RWPE2 (cell line): ENCODE measurements around the gene MICU2.

Experiments
- ATAC-seq: fragments of 200-7000 bp; cut with Tn5 transposase; 3 replicates; pipeline ENCODE4 v1.9.1; 2021; ENCODE audit warnings: low read depth
- DNase-seq: peaks from one replicate; pipeline ENCODE4 v3.0.0-alpha.2; 2020; ENCODE audit warnings: low spot score
- H3K27ac ChIP-seq: fragments of 450-650 bp; 2 replicates; pipeline ENCODE4 v1.5.1; 2017; ENCODE audit warnings: mild to moderate bottlenecking; ENCODE audit not compliant: poor library complexity, severe bottlenecking
- H3K27me3 ChIP-seq: fragments of 250-450 bp; sonication (Bioruptor Pico); 2 replicates; pipeline ENCODE4 v1.5.1; 2021; ENCODE audit warnings: mild to moderate bottlenecking, moderate library complexity; ENCODE audit not compliant: insufficient read depth, poor library complexity, severe bottlenecking
- H3K36me3 ChIP-seq: fragments of 250-450 bp; sonication (Bioruptor Pico); 2 replicates; pipeline ENCODE4 v1.5.1; 2020; ENCODE audit warnings: low read depth, mild to moderate bottlenecking, moderate library complexity
- H3K4me1 ChIP-seq: fragments of 250-450 bp; sonication (Bioruptor Pico); 2 replicates; pipeline ENCODE4 v1.5.1; 2021; ENCODE audit warnings: mild to moderate bottlenecking, moderate library complexity; ENCODE audit not compliant: insufficient read depth, poor library complexity, severe bottlenecking
- H3K4me3 ChIP-seq: fragments of 250-450 bp; sonication (Bioruptor Pico); 2 replicates; pipeline ENCODE4 v1.5.1; 2021; ENCODE audit warnings: mild to moderate bottlenecking, moderate library complexity; ENCODE audit not compliant: severe bottlenecking
- H3K9me3 ChIP-seq: fragments of 250-450 bp; sonication (Bioruptor Pico); 2 replicates; pipeline ENCODE4 v1.5.1; 2021; ENCODE audit warnings: mild to moderate bottlenecking, moderate library complexity; ENCODE audit not compliant: severe bottlenecking
- TF ChIP-seq, protein P1 (sequence below): fragments of 450-650 bp; IDR thresholded peaks from one replicate; pipeline ENCODE4 v1.5.1; 2017; ENCODE audit warnings: mild to moderate bottlenecking, moderate library complexity; ENCODE audit not compliant: poor library complexity, severe bottlenecking

The MICU2 gene

DNA sequence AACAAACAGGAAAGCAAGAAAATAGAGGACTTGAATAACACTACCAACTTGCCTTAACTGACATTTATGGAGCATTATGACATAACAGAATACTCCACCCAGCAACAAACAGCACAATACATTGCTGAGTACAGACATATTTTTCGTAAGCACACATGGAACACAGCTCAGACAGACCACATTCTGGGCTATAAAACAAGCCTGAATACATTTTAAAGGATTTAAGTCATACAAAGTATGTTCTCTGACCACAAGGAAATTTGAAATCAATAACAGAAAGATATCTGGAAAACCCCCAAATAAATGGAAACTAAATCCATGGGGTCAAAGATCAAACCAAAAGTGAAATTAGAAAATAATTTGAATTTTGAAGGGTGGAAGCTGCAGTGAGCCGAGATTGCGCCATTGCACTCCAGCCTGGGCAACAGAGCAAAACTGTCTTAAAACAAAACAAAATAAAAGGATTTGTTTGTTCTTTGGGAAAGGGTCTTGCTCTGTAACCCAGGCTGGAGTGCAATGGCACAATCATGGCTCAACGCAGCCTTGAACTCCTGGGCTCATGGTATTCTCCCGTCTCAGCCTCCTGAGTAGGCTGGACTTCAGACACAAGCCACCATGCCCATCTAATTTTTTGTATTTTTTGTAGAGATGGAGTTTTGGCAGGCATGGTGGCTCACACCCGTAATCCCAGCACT lies 150.4 kb downstream of the MICU2 start:
- no peak for DNase-seq
- H3K4me3 ChIP-seq, result no peak overlapping the region

DNA sequence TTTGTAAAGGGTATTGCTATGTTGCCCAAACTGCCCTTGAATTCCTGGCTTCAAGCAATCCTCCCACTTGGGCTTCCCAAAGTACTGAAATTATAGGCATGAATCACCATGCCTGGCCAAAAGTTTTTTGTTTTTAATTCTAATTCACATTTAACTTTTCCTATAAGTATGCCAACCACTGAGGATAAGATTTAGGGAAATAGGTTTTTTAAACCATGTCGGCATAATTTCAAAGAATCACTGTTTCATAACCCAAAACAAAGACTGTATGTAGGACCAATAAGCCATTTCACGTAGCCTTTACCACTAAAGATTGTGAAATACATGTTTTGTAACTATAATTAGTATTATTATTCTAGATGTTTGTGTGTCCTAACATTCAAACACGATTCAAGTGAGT lies 153.0 kb downstream of the MICU2 start:
- Histone ChIP-seq H3K27me3 (no peaks in the 10 kb centered on the region), H3K4me3 (no peak overlapping the region), H3K9me3 (no peaks in the 10 kb centered on the region), H3K36me3 (0 out of 2 replicates have a peak, but pooled peaks cover 9% of the 10 kb centered on the region), H3K4me1 (no peaks in the 10 kb centered on the region), H3K27ac (no peak overlapping the region)
- no peak for DNase-seq
- no peak for ATAC-seq
- TF ChIP-seq, protein P1, sequence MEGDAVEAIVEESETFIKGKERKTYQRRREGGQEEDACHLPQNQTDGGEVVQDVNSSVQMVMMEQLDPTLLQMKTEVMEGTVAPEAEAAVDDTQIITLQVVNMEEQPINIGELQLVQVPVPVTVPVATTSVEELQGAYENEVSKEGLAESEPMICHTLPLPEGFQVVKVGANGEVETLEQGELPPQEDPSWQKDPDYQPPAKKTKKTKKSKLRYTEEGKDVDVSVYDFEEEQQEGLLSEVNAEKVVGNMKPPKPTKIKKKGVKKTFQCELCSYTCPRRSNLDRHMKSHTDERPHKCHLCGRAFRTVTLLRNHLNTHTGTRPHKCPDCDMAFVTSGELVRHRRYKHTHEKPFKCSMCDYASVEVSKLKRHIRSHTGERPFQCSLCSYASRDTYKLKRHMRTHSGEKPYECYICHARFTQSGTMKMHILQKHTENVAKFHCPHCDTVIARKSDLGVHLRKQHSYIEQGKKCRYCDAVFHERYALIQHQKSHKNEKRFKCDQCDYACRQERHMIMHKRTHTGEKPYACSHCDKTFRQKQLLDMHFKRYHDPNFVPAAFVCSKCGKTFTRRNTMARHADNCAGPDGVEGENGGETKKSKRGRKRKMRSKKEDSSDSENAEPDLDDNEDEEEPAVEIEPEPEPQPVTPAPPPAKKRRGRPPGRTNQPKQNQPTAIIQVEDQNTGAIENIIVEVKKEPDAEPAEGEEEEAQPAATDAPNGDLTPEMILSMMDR, result no peak

More for the DNA sequence above, 150.4 kb downstream of the MICU2 start:
- Histone ChIP-seq H3K27ac (no peak overlapping the region), H3K27me3 (no peaks in the 10 kb centered on the region), H3K4me1 (peaks cover 4% of the 10 kb centered on the region), H3K9me3 (no peaks in the 10 kb centered on the region), H3K36me3 (0 out of 2 replicates have a peak, but pooled peaks cover 9% of the 10 kb centered on the region)
- ATAC-seq, result no peak
- TF ChIP-seq, protein P1, result no peak

DNA sequence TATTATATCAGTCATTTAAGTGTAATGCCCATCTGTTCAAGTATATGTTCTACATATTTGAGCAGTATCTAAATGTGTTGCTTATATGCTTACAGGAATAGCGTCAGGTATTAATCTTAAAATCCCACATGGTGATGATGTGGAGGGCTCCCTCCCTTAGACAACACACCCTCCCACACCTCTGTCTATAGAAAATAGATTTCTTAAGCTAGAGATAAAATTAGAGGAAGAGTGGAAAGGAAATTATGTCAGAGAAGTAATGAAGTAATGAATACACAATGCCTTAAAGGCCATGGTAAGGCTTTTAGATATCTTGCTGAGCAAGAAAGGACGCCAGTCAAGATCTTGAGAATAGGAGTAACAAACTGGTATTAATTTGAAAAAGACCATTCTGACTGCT lies 157.3 kb downstream of the MICU2 start:
- peaks cover 6% of the 10 kb centered on the region for H3K4me1 ChIP-seq
- DNase-seq, result no peak
- ATAC-seq, result no peak
- no peak overlapping the region for H3K4me3 ChIP-seq
- H3K27me3 ChIP-seq, result no peaks in the 10 kb centered on the region
- TF ChIP-seq, protein P1, result no peak
- no peaks in the 10 kb centered on the region for H3K9me3 ChIP-seq
- H3K27ac ChIP-seq, result no peak overlapping the region
- 0 out of 2 replicates have a peak, but pooled peaks cover 2% of the 10 kb centered on the region for H3K36me3 ChIP-seq

DNA sequence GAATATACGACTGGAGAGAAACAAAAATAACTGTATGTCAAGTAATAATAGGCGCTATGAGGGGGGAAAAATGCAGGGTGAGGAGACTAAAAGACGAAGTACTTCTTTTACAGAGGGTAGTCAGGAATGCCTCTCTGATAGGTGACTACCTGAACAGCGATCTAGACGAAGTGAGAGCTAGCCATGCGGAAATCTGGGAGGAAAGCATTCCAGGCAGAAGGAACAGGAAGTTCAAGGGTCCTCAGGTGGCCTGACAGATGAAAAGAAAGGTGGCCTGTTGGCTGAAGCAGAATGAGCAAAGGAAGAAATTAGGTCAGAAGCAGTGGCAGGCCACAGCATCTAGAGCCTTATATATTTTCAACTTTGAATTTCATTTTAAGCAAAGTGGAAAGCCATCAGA lies 158.2 kb downstream of the MICU2 start:
- TF ChIP-seq, protein P1, result no peak
- H3K27ac ChIP-seq, result no peak overlapping the region
- no peak overlapping the region for H3K4me3 ChIP-seq
- H3K27me3 ChIP-seq, result no peaks in the 10 kb centered on the region
- DNase-seq, result no peak
- 0 out of 2 replicates have a peak, but pooled peaks cover 2% of the 10 kb centered on the region for H3K36me3 ChIP-seq
- peaks cover 6% of the 10 kb centered on the region for H3K4me1 ChIP-seq
- ATAC-seq, result no peak
- H3K9me3 ChIP-seq, result no peaks in the 10 kb centered on the region

DNA sequence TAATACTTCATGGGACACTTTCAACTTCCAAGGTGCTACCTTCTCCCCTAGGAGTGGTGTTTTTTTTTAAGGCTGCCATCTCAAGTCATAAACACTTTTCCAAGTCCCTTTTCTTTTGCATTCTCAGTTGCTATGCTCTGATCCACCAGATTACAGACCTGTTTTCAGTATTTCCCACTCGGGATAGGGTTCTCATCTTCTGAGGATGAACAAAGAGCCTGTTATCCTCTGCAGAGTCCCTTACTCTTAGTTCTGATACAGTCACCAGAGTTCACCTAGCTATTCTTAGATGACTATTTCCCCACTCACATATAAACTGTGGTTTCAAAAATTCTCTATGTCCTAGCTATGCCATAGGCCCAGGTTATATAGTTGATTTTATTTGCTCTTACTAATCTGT lies 160.8 kb downstream of the MICU2 start:
- Histone ChIP-seq H3K9me3 (no peaks in the 10 kb centered on the region), H3K27ac (no peak overlapping the region), H3K4me3 (no peak overlapping the region), H3K27me3 (no peaks in the 10 kb centered on the region), H3K36me3 (0 out of 2 replicates have a peak, but pooled peaks cover 2% of the 10 kb centered on the region), H3K4me1 (peaks cover 6% of the 10 kb centered on the region)
- ATAC-seq (no peak), DNase-seq (no peak)
- TF ChIP-seq, protein P1, result no peak
